Measurements from ENCODE around the gene TMEM51. TPM values are rescaled to one million over a fixed set of nuclear protein-coding genes. Genes with fewer than 3 reads are reported as not detected.
A peak's percentile ranks its signal among the peaks of the same experiment; 100 is the strongest.

The TMEM51 gene
- total and polyA plus RNA-seq, 8 donors = 18.2 to 42.1 (median 25.6) TPM

DNA sequence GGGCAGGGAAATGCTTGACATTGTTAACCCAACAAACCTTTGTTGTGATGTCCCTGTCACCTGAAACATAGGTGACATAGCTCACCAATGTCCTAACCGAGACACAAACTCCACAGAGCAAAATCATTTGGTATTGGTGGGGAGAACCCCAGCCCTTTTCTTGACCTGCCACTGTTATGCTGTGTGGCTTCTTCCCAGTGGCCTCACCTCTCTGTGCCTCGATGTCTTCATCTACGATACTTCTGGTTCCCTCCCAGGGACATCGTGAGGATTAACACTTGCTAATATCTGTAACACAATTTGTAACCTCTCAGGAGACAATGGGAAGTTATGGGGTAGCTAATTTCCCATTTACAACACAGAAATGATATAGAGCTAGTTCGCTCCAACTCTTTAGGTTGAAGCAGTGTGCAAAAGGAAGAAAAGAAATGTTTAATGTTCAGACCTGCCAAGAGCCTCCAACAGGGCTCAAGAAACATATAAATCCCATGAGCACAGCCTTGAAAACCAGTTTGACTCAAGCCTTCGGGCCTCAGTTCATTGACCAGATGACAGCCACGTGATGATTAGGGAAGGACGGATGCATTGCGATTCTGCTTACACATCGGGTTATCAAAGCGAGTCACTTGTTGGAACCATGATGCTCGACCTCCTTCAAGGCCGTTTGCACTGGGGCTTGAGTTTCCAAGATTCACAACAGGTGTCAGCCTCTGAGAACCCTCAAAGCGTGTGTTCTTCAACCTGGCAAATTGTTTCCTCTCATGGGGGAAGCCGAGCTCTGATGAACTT is 37.8 kb upstream of the TMEM51 start:
- ATAC-seq (no peak), DNase-seq (no peak), FAIRE-seq (no peak)
- WGBS, 2 donors = 80 to 81% methylated on average over 15 of the region's 15 CpGs
- intact Hi-C loops (cut with DNase I) = no loop called here
- no peak overlapping the region for H3K4me3 ChIP-seq
- H3K27me3 ChIP-seq = no peaks in the 10 kb centered on the region
- no peaks in the 10 kb centered on the region for H3K36me3 ChIP-seq
- no peak overlapping the region for H3K27ac ChIP-seq
- H3K9me3 ChIP-seq = no peaks in the 10 kb centered on the region
- H3K4me1 ChIP-seq = peaks cover 12 to 17% (median 13%) of the 10 kb centered on the region in 3 donors
- TF ChIP-seq, protein P1, sequence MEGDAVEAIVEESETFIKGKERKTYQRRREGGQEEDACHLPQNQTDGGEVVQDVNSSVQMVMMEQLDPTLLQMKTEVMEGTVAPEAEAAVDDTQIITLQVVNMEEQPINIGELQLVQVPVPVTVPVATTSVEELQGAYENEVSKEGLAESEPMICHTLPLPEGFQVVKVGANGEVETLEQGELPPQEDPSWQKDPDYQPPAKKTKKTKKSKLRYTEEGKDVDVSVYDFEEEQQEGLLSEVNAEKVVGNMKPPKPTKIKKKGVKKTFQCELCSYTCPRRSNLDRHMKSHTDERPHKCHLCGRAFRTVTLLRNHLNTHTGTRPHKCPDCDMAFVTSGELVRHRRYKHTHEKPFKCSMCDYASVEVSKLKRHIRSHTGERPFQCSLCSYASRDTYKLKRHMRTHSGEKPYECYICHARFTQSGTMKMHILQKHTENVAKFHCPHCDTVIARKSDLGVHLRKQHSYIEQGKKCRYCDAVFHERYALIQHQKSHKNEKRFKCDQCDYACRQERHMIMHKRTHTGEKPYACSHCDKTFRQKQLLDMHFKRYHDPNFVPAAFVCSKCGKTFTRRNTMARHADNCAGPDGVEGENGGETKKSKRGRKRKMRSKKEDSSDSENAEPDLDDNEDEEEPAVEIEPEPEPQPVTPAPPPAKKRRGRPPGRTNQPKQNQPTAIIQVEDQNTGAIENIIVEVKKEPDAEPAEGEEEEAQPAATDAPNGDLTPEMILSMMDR (IDR thresholded peaks at IDR 0.05) = no peak

GRCh38 chr1:15116966-15117365 is 36.6 kb upstream of the TMEM51 start:
- no peaks in the 10 kb centered on the region for H3K9me3 ChIP-seq
- no peaks in the 10 kb centered on the region for H3K36me3 ChIP-seq
- intact Hi-C loops (cut with DNase I) = no loop called here
- H3K27me3 ChIP-seq = no peaks in the 10 kb centered on the region
- peak; percentile 76 to 82 (median 80) for ATAC-seq
- TF ChIP-seq, protein P1 (IDR thresholded peaks at IDR 0.05) = no peak
- H3K27ac ChIP-seq = peak overlapping the region in 2 of 4 donors; percentile 9 to 51
- WGBS, 2 donors = 11 to 32% methylated on average over 5 of the region's 5 CpGs
- DNase-seq = peak in 4 of 6 donors; percentile 46 to 70 (median 58)
- FAIRE-seq = no peak
- H3K4me3 ChIP-seq = no peak overlapping the region
- peaks cover 12 to 17% (median 13%) of the 10 kb centered on the region in 3 donors for H3K4me1 ChIP-seq

DNA sequence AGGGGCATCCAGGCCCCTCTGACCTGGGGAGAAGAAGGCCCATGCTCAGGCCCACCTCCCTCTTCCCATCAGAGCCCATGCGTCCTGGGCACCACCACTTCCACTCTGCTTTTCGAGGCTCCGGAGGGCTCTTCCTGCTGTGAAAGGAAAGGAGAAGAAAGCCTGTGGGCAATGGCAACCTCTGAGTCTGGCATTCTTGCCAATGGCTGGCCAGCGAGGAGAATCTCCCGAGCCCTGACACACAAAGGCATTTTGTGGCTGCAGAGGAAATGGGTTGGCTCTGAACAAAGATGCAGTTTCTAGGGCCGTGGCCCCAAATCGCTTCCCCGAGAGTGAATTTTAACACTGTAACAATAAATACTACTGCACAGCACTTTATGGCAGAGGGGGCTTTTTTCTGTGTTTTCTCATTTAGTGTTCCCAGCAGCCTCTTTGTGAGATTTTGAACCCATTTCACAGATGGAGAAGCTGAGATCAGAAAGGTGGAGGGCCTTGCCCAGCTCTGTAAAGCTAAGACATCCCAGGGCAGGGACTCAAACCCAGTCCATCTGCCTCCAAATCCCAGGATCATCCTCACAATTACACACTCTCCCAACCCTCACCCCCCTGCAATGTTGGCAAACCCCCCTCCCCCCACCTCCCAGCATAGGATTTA is 35.7 kb upstream of the TMEM51 start:
- whole genome bisulfite sequencing, 2 donors = 68 to 70% methylated on average over 8 of the region's 8 CpGs
- Histone ChIP-seq H3K4me3 (no peak overlapping the region), H3K36me3 (no peaks in the 10 kb centered on the region), H3K4me1 (peaks cover 12 to 17% (median 13%) of the 10 kb centered on the region in 3 donors), H3K27me3 (no peaks in the 10 kb centered on the region), H3K27ac (peak overlapping the region in 2 of 4 donors; percentile 9 to 41), H3K9me3 (no peaks in the 10 kb centered on the region)
- DNase-seq (no peak), FAIRE-seq (no peak), ATAC-seq (peak in 2 of 4 donors; percentile 5 to 12)
- intact Hi-C loops (cut with DNase I) = no loop called here
- TF ChIP-seq, protein P1 (IDR thresholded peaks at IDR 0.05) = no peak

- Histone ChIP-seq H3K9me3 (no peaks in the 10 kb centered on the region), H3K27ac (no peak overlapping the region), H3K27me3 (no peaks in the 10 kb centered on the region), H3K4me1 (peaks cover 12 to 17% (median 13%) of the 10 kb centered on the region in 3 donors), H3K4me3 (no peak overlapping the region), H3K36me3 (no peaks in the 10 kb centered on the region)
- 47 to 56% methylated on average over 8 of the region's 8 CpGs for WGBS, 2 donors
- FAIRE-seq (no peak), ATAC-seq (peak in 3 of 4 donors; percentile 52 to 68 (median 62)), DNase-seq (peak in 4 of 6 donors; percentile 48 to 72 (median 56))
- TF ChIP-seq, protein P1 (IDR thresholded peaks at IDR 0.05) = no peak
- intact Hi-C loops (cut with DNase I) = no loop called here
These were observed 35.0 kb upstream of the TMEM51 start for GRCh38 chr1:15118579-15118978.
